ENCODE measurements around the gene BANK1.

The BANK1 gene

GRCh38 chr4:101967697-101968346 is 177.3 kb downstream of the BANK1 start:
- no peak overlapping the region for H3K4me2 ChIP-seq
- no peak for TF ChIP-seq Cebpa-rat (IDR thresholded peaks at IDR 0.05)
- no peak overlapping the region for H3K27ac ChIP-seq

DNA sequence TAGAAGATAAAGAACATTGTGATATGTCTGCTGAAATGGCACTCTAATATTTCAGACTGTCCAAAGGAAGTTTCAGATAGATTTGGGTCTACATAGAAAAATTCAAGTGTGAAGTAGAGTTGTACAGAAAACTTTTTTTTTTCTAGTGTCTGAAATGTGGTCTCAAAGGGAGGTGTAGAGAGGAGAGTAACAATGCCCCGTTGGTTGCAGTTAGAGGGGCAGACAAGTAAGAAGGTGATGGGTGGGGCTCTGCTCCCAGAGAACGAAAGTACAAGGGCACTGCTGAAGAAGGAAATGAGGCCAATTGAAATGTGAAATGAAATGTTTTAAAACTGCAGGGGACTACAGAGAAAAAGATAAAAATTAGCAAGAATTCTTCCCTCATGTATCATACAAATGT is 177.8 kb downstream of the BANK1 start:
- H4K20me1 ChIP-seq: no peaks in the 10 kb centered on the region
- no peak overlapping the region for H3K4me2 ChIP-seq
- TF ChIP-seq Cebpa-rat (IDR thresholded peaks at IDR 0.05): no peak
- no peaks in the 10 kb centered on the region for H3K36me3 ChIP-seq
- no peaks in the 10 kb centered on the region for H3K9me3 ChIP-seq
- no peak overlapping the region for H3K4me3 ChIP-seq
- no peak overlapping the region for H3K27ac ChIP-seq
- H3K4me1 ChIP-seq: peaks cover 27% of the 10 kb centered on the region
- H3K9ac ChIP-seq: no peak overlapping the region
- H3K27me3 ChIP-seq: no peaks in the 10 kb centered on the region

More at GRCh38 chr4:101967697-101968346, 177.3 kb downstream of the BANK1 start:
- Histone ChIP-seq H4K20me1 (no peaks in the 10 kb centered on the region), H3K9ac (no peak overlapping the region), H3K27me3 (no peaks in the 10 kb centered on the region), H3K36me3 (no peaks in the 10 kb centered on the region), H3K4me1 (peaks cover 25% of the 10 kb centered on the region), H3K4me3 (no peak overlapping the region), H3K9me3 (no peaks in the 10 kb centered on the region)

GRCh38 chr4:101969965-101970364 is 179.4 kb downstream of the BANK1 start:
- TF ChIP-seq Cebpa-rat (IDR thresholded peaks at IDR 0.05): no peak
- no peak overlapping the region for H3K9ac ChIP-seq
- no peaks in the 10 kb centered on the region for H3K27me3 ChIP-seq
- no peaks in the 10 kb centered on the region for H3K9me3 ChIP-seq
- H4K20me1 ChIP-seq: no peaks in the 10 kb centered on the region
- H3K4me2 ChIP-seq: peak overlapping the region; percentile 44
- no peaks in the 10 kb centered on the region for H3K36me3 ChIP-seq
- no peak overlapping the region for H3K4me3 ChIP-seq
- peaks cover 27% of the 10 kb centered on the region for H3K4me1 ChIP-seq
- no peak overlapping the region for H3K27ac ChIP-seq

GRCh38 chr4:101970547-101971155 is 180.1 kb downstream of the BANK1 start:
- no peak overlapping the region for H3K27ac ChIP-seq
- no peaks in the 10 kb centered on the region for H4K20me1 ChIP-seq
- no peaks in the 10 kb centered on the region for H3K36me3 ChIP-seq
- no peaks in the 10 kb centered on the region for H3K9me3 ChIP-seq
- TF ChIP-seq Cebpa-rat (IDR thresholded peaks at IDR 0.05): no peak
- no peak overlapping the region for H3K4me3 ChIP-seq
- H3K4me1 ChIP-seq: peaks cover 24% of the 10 kb centered on the region
- H3K9ac ChIP-seq: no peak overlapping the region
- H3K4me2 ChIP-seq: peak overlapping the region; percentile 44
- no peaks in the 10 kb centered on the region for H3K27me3 ChIP-seq

DNA sequence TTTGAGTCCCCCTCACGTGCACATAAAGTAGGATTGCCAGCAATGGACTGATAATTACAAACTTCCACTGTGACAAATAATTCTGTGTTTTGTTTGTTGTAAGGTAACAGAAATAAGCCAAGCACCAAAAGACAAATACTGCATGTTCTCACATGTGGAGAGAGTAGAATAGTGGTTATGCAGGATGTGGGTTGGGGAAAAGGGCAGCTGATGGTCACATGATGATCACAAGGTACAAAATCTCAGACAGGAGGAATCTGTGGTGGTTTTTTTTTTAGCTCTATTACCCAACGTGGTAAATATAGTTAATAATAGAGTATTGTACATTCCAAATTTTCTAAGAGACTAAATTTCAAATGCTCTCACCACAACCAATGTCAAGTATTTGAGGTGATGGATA is 182.3 kb downstream of the BANK1 start:
- peaks cover 17% of the 10 kb centered on the region for H3K4me1 ChIP-seq
- no peaks in the 10 kb centered on the region for H4K20me1 ChIP-seq
- 0 out of 2 replicates have a peak overlapping the region, but pooled peaks have one; percentile 6 for H3K4me2 ChIP-seq
- no peak overlapping the region for H3K27ac ChIP-seq
- H3K36me3 ChIP-seq: no peaks in the 10 kb centered on the region
- H3K9ac ChIP-seq: no peak overlapping the region
- no peak for TF ChIP-seq Cebpa-rat (IDR thresholded peaks at IDR 0.05)
- no peak overlapping the region for H3K4me3 ChIP-seq
- H3K27me3 ChIP-seq: no peaks in the 10 kb centered on the region
- H3K9me3 ChIP-seq: no peaks in the 10 kb centered on the region

GRCh38 chr4:101973361-101973760 is 182.8 kb downstream of the BANK1 start:
- H3K9ac ChIP-seq: no peak overlapping the region
- no peaks in the 10 kb centered on the region for H4K20me1 ChIP-seq
- peaks cover 17% of the 10 kb centered on the region for H3K4me1 ChIP-seq
- H3K27me3 ChIP-seq: no peaks in the 10 kb centered on the region
- H3K9me3 ChIP-seq: no peaks in the 10 kb centered on the region
- no peak overlapping the region for H3K4me3 ChIP-seq
- no peak overlapping the region for H3K4me2 ChIP-seq
- no peak overlapping the region for H3K27ac ChIP-seq
- no peak for TF ChIP-seq Cebpa-rat (IDR thresholded peaks at IDR 0.05)
- H3K36me3 ChIP-seq: no peaks in the 10 kb centered on the region

DNA sequence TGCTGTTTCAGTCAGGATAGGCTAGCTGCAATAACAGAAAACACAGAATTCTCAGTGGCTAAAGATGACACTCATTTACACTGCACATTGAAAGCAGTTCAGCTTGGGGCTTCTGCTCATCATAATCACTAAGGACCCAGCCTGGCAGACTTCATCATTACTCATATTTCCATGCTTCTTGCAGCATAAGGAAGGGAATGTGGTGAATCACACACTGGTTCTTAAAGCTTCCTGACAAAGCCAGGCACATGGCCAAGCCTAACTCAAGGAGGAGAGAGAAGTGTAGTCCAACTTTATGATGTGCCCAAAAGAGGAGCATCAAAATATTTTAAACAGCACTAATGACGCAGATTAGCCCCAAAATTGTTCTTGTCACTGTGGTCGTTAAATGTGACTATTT is 186.5 kb downstream of the BANK1 start:
- no peak overlapping the region for H3K27ac ChIP-seq
- H3K4me3 ChIP-seq: no peak overlapping the region
- no peak for TF ChIP-seq Cebpa-rat (IDR thresholded peaks at IDR 0.05)
- H3K9me3 ChIP-seq: no peaks in the 10 kb centered on the region
- H3K36me3 ChIP-seq: no peaks in the 10 kb centered on the region
- no peaks in the 10 kb centered on the region for H3K27me3 ChIP-seq
- no peaks in the 10 kb centered on the region for H4K20me1 ChIP-seq
- H3K9ac ChIP-seq: no peak overlapping the region
- peaks cover 11% of the 10 kb centered on the region for H3K4me1 ChIP-seq
- no peak overlapping the region for H3K4me2 ChIP-seq

GRCh38 chr4:101981756-101982155 is 191.2 kb downstream of the BANK1 start:
- Histone ChIP-seq H3K4me1 (peaks cover 16% of the 10 kb centered on the region), H3K4me2 (peak overlapping the region; percentile 48), H3K27me3 (no peaks in the 10 kb centered on the region), H3K36me3 (no peaks in the 10 kb centered on the region), H3K9ac (no peak overlapping the region), H3K27ac (no peak overlapping the region), H3K4me3 (no peak overlapping the region), H3K9me3 (peaks cover 7% of the 10 kb centered on the region), H4K20me1 (no peaks in the 10 kb centered on the region)
- no peak for TF ChIP-seq Cebpa-rat (IDR thresholded peaks at IDR 0.05)

DNA sequence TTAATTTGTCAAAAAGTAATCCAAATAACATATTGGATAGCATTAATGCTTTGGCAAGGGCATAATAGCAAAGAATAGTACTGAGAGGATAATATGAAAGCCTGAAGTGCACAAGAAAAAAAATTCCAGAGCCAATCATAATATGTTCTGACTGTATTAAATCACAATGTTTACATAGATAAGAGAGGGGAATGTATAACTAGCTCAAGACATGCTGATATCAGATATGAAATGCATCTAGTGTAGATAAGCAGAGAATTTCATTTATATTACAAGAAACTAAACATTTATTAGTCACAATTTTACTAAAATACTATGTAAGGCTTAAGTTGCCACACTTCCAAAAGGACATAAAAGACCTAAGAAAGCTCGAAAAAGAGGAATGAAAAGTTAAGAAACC is 193.3 kb downstream of the BANK1 start:
- Histone ChIP-seq H3K9ac (no peak overlapping the region), H3K27ac (no peak overlapping the region), H3K4me1 (peaks cover 36% of the 10 kb centered on the region), H3K4me2 (no peak overlapping the region), H3K4me3 (no peak overlapping the region), H3K36me3 (no peaks in the 10 kb centered on the region), H3K27me3 (no peaks in the 10 kb centered on the region), H3K9me3 (peaks cover 7% of the 10 kb centered on the region), H4K20me1 (no peaks in the 10 kb centered on the region)
- TF ChIP-seq Cebpa-rat (IDR thresholded peaks at IDR 0.05): no peak

GRCh38 chr4:101987623-101988243 is 197.2 kb downstream of the BANK1 start:
- Histone ChIP-seq H4K20me1 (no peaks in the 10 kb centered on the region), H3K4me2 (peak overlapping the region; percentile 69)
- no peak for TF ChIP-seq Cebpa-rat (IDR thresholded peaks at IDR 0.05)

More at GRCh38 chr4:101987623-101988243, 197.2 kb downstream of the BANK1 start:
- H3K27ac ChIP-seq: peak overlapping the region; percentile 50; the same call in 1 of the 2 replicates
- no peak overlapping the region; the same call in 1 of the 2 replicates for H3K4me3 ChIP-seq
- H3K4me1 ChIP-seq: peaks cover 52% of the 10 kb centered on the region
- H3K27me3 ChIP-seq: no peaks in the 10 kb centered on the region
- no peaks in the 10 kb centered on the region for H3K36me3 ChIP-seq
- H3K9ac ChIP-seq: no peak overlapping the region
- peaks cover 12% of the 10 kb centered on the region for H3K9me3 ChIP-seq
